GM20000 (cell line): ENCODE measurements around the gene SQSTM1.

Experiments used
- DNase-seq: peaks from one replicate; pipeline ENCODE4 v3.0.0; 2012; ENCODE audit warnings: low spot score
- CTCF ChIP-seq: IDR thresholded peaks from 2 replicates; pipeline ENCODE4 v1.5.1; 2012; ENCODE audit warnings: mild to moderate bottlenecking, control low read depth; ENCODE audit errors: extremely low read depth, missing control alignments

SQSTM1 gene

DNA sequence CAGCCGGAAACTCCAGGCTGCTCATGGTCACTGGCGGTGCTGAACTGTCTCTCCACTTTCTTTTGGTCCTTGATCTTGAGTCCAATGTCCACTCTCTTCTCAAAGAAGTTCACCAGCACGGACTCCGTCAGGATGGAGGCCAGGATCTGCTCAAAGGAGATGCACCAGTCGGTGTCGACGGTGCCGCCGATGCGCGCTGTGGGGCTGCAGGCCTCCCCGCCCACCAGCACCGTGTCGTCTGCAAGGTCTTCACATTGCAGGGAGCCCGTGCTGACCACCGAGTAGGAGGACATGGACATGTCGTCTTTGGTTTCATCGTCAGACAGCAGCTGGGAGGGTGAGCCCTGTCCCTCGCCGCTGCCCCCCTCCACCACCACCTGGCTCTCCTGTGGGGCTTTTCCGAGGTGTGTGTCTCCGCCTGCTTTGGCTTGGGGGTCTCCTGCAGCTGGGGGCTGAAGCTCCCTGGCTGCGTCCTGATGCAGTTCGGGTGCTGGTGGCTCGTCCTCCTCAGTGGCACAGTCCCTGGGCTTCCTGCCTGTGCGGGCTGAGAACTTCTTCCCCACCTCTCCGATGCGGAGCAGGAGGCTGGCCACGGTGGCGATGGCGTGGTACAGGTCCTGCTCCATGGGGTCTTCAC, 42.9 kb downstream of the SQSTM1 start:
- no peak for DNase-seq
- no peak for TF ChIP-seq CTCF

DNA sequence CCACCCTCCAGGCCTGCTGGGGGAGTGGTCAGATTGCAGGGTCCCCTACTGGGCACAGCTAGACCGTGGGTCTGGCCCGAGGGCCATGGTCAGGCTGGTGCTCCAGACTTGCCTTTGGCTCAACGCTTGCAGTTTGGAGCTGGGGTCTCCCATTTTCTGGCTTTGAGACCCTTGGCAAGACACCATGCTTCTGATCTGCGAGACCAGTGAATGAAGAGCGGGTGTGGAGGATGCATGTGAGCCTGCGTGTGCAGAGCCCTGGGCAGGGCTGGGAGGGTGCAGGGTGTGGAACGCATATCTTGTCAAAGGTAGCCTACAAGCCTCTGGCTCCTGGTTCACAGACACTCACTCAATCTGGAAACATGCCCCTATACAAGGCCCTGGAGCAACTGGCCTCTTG, 44.0 kb downstream of the SQSTM1 start:
- DNase-seq = no peak
- TF ChIP-seq CTCF = no peak

DNA sequence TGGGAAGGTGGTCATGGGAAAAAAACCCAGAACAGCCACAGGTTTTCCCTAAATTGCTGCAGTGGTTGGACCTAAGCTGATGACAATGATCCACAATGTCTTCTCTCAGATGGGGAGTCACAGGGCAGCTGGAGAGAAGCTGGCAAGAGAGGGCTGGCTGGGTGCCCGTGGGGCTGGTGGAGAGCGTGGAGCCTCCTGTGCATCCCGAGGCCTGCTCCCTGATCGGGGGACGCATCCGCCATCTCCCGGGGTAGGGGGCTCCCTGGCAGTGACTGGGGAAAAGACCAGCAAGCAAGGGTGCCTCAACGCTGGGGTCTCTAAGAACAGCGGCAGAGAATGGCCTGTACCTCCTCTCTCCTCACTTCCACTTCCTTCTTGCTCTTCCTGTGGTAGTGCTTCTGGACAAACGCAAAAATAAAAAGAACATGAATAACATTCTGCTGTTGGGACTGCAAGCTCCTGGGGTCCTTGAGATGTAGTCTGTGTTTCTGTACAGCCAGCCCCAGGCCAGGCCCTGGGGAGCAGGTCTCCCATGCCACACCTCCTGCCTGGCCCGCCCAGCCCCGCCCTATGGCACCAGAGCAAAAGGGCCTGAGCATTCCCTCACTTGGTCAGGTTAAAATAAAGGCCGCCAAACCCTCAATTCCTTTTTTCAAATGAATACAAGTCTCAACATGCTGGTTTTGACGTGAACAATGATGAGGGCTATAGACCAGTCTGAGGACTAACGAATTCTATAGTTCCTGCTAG, 45.0 kb downstream of the SQSTM1 start:
- no peak for DNase-seq
- TF ChIP-seq CTCF = no peak

- DNase-seq = peak; percentile 68
- peak; percentile 10 for TF ChIP-seq CTCF
Measured at GRCh38 chr5:179866241-179867078, 45.8 kb downstream of the SQSTM1 start.

DNA sequence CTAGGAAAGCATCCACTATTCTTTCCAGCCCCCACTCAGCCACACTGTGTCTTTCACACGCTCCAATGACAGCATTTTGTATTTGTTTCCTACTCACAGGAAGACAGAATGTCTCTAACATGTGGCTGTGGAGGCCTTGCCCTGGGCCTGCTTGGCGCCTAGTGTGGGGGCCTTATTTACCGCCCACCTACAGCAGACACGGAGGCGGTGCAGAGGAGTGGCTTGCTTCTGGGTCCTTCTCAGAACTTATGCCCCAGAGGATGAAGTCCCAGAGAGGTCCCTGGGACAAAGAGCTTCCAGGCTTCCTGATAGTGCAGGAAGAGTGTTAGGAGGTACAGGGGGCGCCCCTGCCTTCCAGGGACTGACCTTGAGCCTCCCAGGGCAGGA, 46.4 kb downstream of the SQSTM1 start:
- DNase-seq = no peak
- TF ChIP-seq CTCF = no peak

GRCh38 chr5:179867476-179867875, 46.8 kb downstream of the SQSTM1 start:
- TF ChIP-seq CTCF = no peak
- no peak for DNase-seq

- no peak for TF ChIP-seq CTCF
- no peak for DNase-seq
Measured at GRCh38 chr5:179868541-179868940, 47.8 kb downstream of the SQSTM1 start.
